Adrenal gland (tissue), 5 donors: ENCODE measurements around the gene IL17RB.

Experiments used
- POLR2A ChIP-seq, 2 donors: fragments of 450-650 bp; IDR thresholded peaks; one replicate each; pipeline ENCODE4 v1.6.1; 2017; ENCODE audit warnings: antibody characterized with exemption in 2 of 2, mild to moderate bottlenecking in 2 of 2, moderate library complexity in 1 of 2
- TF ChIP-seq, protein P1 (sequence below), 6 experiments: fragments of 450-650 bp in 4 of 6; fragments of 200-600 bp in 2 of 6; sonication (generic) in 1 of 6; IDR thresholded peaks; 1 replicate in 5 of 6; 2 replicates in 1 of 6; pipeline versions ENCODE4 v1.5.1 to v1.8.0; 2016 to 2021; ENCODE audit warnings: antibody characterized with exemption in 6 of 6, mild to moderate bottlenecking in 2 of 6, moderate library complexity in 1 of 6
- donor health status: DM: no; HTN: no; CAD: no.

DNA sequence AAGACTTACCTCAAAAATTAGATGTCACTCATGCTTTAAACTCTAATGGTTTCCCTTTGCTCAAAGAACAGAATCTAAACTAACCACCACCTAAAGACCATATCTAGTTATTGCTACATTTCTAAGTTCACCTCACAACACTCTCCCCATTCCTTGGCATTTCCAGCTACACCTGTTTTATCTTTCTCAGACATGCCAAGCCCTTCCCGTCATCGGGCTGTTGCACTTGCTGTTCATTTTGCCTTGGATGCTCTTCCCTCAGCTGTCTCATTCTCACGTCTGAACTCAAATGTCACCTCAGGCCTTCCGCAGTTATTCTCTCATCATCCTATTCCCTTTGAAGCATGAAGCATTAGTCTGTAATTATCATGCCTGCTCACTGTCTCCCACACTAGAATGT, 36.6 kb downstream of the IL17RB start:
- TF ChIP-seq, protein P1, sequence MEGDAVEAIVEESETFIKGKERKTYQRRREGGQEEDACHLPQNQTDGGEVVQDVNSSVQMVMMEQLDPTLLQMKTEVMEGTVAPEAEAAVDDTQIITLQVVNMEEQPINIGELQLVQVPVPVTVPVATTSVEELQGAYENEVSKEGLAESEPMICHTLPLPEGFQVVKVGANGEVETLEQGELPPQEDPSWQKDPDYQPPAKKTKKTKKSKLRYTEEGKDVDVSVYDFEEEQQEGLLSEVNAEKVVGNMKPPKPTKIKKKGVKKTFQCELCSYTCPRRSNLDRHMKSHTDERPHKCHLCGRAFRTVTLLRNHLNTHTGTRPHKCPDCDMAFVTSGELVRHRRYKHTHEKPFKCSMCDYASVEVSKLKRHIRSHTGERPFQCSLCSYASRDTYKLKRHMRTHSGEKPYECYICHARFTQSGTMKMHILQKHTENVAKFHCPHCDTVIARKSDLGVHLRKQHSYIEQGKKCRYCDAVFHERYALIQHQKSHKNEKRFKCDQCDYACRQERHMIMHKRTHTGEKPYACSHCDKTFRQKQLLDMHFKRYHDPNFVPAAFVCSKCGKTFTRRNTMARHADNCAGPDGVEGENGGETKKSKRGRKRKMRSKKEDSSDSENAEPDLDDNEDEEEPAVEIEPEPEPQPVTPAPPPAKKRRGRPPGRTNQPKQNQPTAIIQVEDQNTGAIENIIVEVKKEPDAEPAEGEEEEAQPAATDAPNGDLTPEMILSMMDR (IDR thresholded peaks at IDR 0.05) = no peak
- TF ChIP-seq POLR2A (IDR thresholded peaks at IDR 0.05) = no peak
